Mucosa of stomach (tissue), 1 donor: Measurements from ENCODE around the gene LCOR.

Experiments used
- H3K27me3 ChIP-seq: one replicate; pipeline ENCODE4 v1.7.0; 2013; ENCODE audit warnings: mild to moderate bottlenecking, low read length; ENCODE audit not compliant: control insufficient read depth, insufficient read depth
- H3K36me3 ChIP-seq: one replicate; pipeline ENCODE4 v1.7.0; 2013; ENCODE audit warnings: low read length; ENCODE audit not compliant: control insufficient read depth, insufficient read depth
- H3K4me1 ChIP-seq: one replicate; pipeline ENCODE4 v1.7.0; 2013; ENCODE audit warnings: mild to moderate bottlenecking, low read length; ENCODE audit not compliant: control insufficient read depth, insufficient read depth
- H3K4me3 ChIP-seq: one replicate; pipeline ENCODE4 v1.7.0; 2013; ENCODE audit warnings: low read length
- H3K9ac ChIP-seq: one replicate; pipeline ENCODE4 v1.7.0; 2013; ENCODE audit warnings: mild to moderate bottlenecking, low read length, moderate library complexity
- H3K9me3 ChIP-seq: one replicate; pipeline ENCODE4 v1.7.0; 2013; ENCODE audit warnings: mild to moderate bottlenecking, low read length, moderate library complexity; ENCODE audit not compliant: control insufficient read depth
- donor health status: Pancreatic carcinoma.

LCOR gene

DNA sequence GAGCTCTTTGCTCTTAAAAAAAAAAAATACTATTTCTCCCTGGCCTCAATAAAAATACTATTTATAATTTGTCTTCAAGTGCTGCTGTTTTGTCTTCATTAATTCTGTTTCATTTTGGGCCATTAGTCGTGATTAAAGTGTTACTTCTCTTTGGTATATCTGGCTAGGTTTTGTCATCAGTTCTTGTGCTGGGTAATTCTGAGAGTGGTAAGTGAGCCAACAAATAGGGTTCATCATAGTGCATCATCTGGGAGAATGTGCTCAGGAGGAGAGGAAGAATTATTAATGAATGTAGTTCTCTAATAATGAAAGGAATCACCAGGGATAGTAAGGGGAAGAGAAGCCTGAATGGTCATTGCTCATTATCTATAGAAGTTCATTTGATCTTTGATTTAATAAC is 70.0 kb downstream of the LCOR start:
- peaks cover 13% of the 10 kb centered on the region for H3K4me1 ChIP-seq
- H3K27me3 ChIP-seq, result no peaks in the 10 kb centered on the region
- no peak overlapping the region for H3K9ac ChIP-seq
- H3K4me3 ChIP-seq, result no peak overlapping the region
- no peaks in the 10 kb centered on the region for H3K36me3 ChIP-seq
- no peaks in the 10 kb centered on the region for H3K9me3 ChIP-seq

GRCh38 chr10:96902731-96903358 is 70.7 kb downstream of the LCOR start:
- Histone ChIP-seq H3K9ac (no peak overlapping the region), H3K9me3 (no peaks in the 10 kb centered on the region), H3K4me1 (peaks cover 13% of the 10 kb centered on the region), H3K36me3 (no peaks in the 10 kb centered on the region), H3K4me3 (no peak overlapping the region), H3K27me3 (no peaks in the 10 kb centered on the region)

GRCh38 chr10:96904648-96905047 is 72.5 kb downstream of the LCOR start:
- Histone ChIP-seq H3K27me3 (no peaks in the 10 kb centered on the region), H3K36me3 (no peaks in the 10 kb centered on the region), H3K9ac (no peak overlapping the region), H3K4me3 (no peak overlapping the region), H3K9me3 (no peaks in the 10 kb centered on the region), H3K4me1 (peaks cover 9% of the 10 kb centered on the region)

- Histone ChIP-seq H3K4me1 (peaks cover 9% of the 10 kb centered on the region), H3K9me3 (no peaks in the 10 kb centered on the region), H3K9ac (no peak overlapping the region), H3K4me3 (no peak overlapping the region), H3K36me3 (no peaks in the 10 kb centered on the region), H3K27me3 (no peaks in the 10 kb centered on the region)
Measured at GRCh38 chr10:96906864-96907263, 74.8 kb downstream of the LCOR start.

- Histone ChIP-seq H3K4me1 (peaks cover 5% of the 10 kb centered on the region), H3K4me3 (no peak overlapping the region), H3K9me3 (no peaks in the 10 kb centered on the region), H3K36me3 (no peaks in the 10 kb centered on the region), H3K9ac (no peak overlapping the region), H3K27me3 (no peaks in the 10 kb centered on the region)
Measured at GRCh38 chr10:96910488-96911395, 78.6 kb downstream of the LCOR start.

GRCh38 chr10:96912405-96912804 is 80.3 kb downstream of the LCOR start:
- no peaks in the 10 kb centered on the region for H3K9me3 ChIP-seq
- no peaks in the 10 kb centered on the region for H3K4me1 ChIP-seq
- H3K9ac ChIP-seq, result no peak overlapping the region
- no peaks in the 10 kb centered on the region for H3K36me3 ChIP-seq
- H3K27me3 ChIP-seq, result no peaks in the 10 kb centered on the region
- H3K4me3 ChIP-seq, result no peak overlapping the region

DNA sequence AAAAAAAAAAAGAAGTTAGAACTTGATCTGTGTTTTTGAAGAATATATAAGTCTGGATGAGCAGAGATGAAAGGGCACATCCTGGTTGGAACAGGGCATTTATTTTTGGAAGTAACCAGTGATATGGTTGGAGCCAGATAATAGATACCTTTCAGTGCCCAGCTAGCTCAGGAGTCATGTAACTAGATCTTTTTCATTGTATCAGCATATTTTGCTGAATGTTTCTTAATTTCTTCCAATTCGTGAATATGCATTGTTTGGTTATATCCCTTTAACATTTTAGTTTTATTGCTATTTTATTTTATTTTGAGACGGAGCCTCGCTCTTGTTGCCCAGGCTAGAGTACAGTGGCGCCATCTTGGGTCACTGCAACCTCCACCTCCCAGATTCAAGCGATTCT is 81.8 kb downstream of the LCOR start:
- H3K4me1 ChIP-seq, result no peaks in the 10 kb centered on the region
- H3K36me3 ChIP-seq, result no peaks in the 10 kb centered on the region
- no peak overlapping the region for H3K9ac ChIP-seq
- H3K27me3 ChIP-seq, result no peaks in the 10 kb centered on the region
- H3K4me3 ChIP-seq, result no peak overlapping the region
- no peaks in the 10 kb centered on the region for H3K9me3 ChIP-seq

- Histone ChIP-seq H3K9ac (no peak overlapping the region), H3K36me3 (no peaks in the 10 kb centered on the region), H3K27me3 (no peaks in the 10 kb centered on the region), H3K4me1 (no peaks in the 10 kb centered on the region), H3K9me3 (no peaks in the 10 kb centered on the region), H3K4me3 (no peak overlapping the region)
Measured at GRCh38 chr10:96917628-96918027, 85.5 kb downstream of the LCOR start.

- H3K9ac ChIP-seq, result no peak overlapping the region
- H3K4me1 ChIP-seq, result no peaks in the 10 kb centered on the region
- H3K27me3 ChIP-seq, result no peaks in the 10 kb centered on the region
- no peak overlapping the region for H3K4me3 ChIP-seq
- H3K36me3 ChIP-seq, result no peaks in the 10 kb centered on the region
- no peaks in the 10 kb centered on the region for H3K9me3 ChIP-seq
Measured at GRCh38 chr10:96918214-96919002, 86.3 kb downstream of the LCOR start.

- no peak overlapping the region for H3K4me3 ChIP-seq
- no peak overlapping the region for H3K9ac ChIP-seq
- H3K9me3 ChIP-seq, result no peaks in the 10 kb centered on the region
- no peaks in the 10 kb centered on the region for H3K4me1 ChIP-seq
- H3K36me3 ChIP-seq, result no peaks in the 10 kb centered on the region
- H3K27me3 ChIP-seq, result no peaks in the 10 kb centered on the region
Measured at GRCh38 chr10:96919785-96920430, 87.8 kb downstream of the LCOR start.

- H3K4me1 ChIP-seq, result no peaks in the 10 kb centered on the region
- no peaks in the 10 kb centered on the region for H3K27me3 ChIP-seq
- H3K4me3 ChIP-seq, result no peak overlapping the region
- H3K36me3 ChIP-seq, result no peaks in the 10 kb centered on the region
- H3K9me3 ChIP-seq, result no peaks in the 10 kb centered on the region
- no peak overlapping the region for H3K9ac ChIP-seq
Measured at GRCh38 chr10:96921655-96922054, 89.6 kb downstream of the LCOR start.
